Lung (tissue), 12 donors: Measurements from ENCODE around the gene NEDD9. TPM values are rescaled to one million over a fixed set of nuclear protein-coding genes. Genes with fewer than 3 reads are reported as not detected.

Experiments
- ATAC-seq: fragments of 200-7000 bp; cut with Tn5 transposase; one replicate; pipeline ENCODE4 v1.9.1; 2020; ENCODE audit warnings: moderate number of reproducible peaks; ENCODE audit not compliant: insufficient read depth, low FRiP score
- DNase-seq, 3 donors: peaks; one replicate each; pipeline ENCODE4 v3.0.0-alpha.2; 2013 to 2017
- H3K27ac ChIP-seq, 2 donors: one replicate each; pipeline ENCODE4 v1.5.1; 2013; ENCODE audit warnings: mild to moderate bottlenecking in 2 of 2, moderate library complexity in 2 of 2, control low read depth in 1 of 2, inconsistent platforms in 1 of 2, low read depth in 1 of 2, low read length in 1 of 2
- H3K27me3 ChIP-seq, 3 donors: one replicate each; pipeline ENCODE4 v1.5.1; 2013; ENCODE audit warnings: low read length in 2 of 3; ENCODE audit not compliant: control insufficient read depth in 3 of 3, insufficient read depth in 3 of 3
- H3K36me3 ChIP-seq, 4 donors: one replicate each; pipeline ENCODE4 v1.5.1; 2013; ENCODE audit warnings: low read length in 4 of 4, mild to moderate bottlenecking in 1 of 4, moderate library complexity in 1 of 4; ENCODE audit not compliant: control insufficient read depth in 4 of 4, insufficient read depth in 4 of 4
- H3K4me1 ChIP-seq, 5 donors: one replicate each; pipeline ENCODE4 v1.5.1; 2013; ENCODE audit warnings: low read length in 5 of 5, mild to moderate bottlenecking in 2 of 5, moderate library complexity in 1 of 5; ENCODE audit not compliant: control insufficient read depth in 5 of 5, insufficient read depth in 5 of 5
- H3K4me3 ChIP-seq: one replicate; pipeline ENCODE4 v1.5.1; 2013; ENCODE audit warnings: mild to moderate bottlenecking, control low read depth, moderate library complexity
- H3K9ac ChIP-seq, 2 donors: one replicate each; pipeline ENCODE4 v1.5.1; 2013; ENCODE audit warnings: low read length in 2 of 2, control low read depth in 1 of 2; ENCODE audit not compliant: insufficient read depth in 1 of 2
- H3K9me3 ChIP-seq, 4 donors: one replicate each; pipeline ENCODE4 v1.5.1; 2013; ENCODE audit warnings: low read length in 3 of 4, mild to moderate bottlenecking in 1 of 4, moderate library complexity in 1 of 4; ENCODE audit not compliant: control insufficient read depth in 4 of 4, insufficient read depth in 3 of 4
- CTCF ChIP-seq: IDR thresholded peaks from 2 replicates; pipeline ENCODE4 v1.5.1; 2012; ENCODE audit warnings: mild to moderate bottlenecking; ENCODE audit errors: control extremely low read depth, extremely low read depth
- WGBS, 2 donors: extraction: QIAGEN DNeasy Blood & Tissue Kit; methylation state at CpG; one replicate each; pipeline ENCODE4 v1.1.7; 2013; 5-methylcytosine and 5-hydroxymethylcytosine counted together
- polyA plus RNA-seq, 2 donors: library from polyadenylated mRNA; stranded (reverse); fragments of 200-250 nt; gene quantifications; one replicate each; pipeline ENCODE4 v1.2.1, GENCODE V29; 2013
- total RNA-seq, 2 donors: library from RNA; depleted of rRNA in 1 of 2; stranded (reverse); fragments of >200 nt in 1 of 2; gene quantifications; one replicate each; pipeline ENCODE4 v1.2.1, GENCODE V29; 2014 to 2021
- donor health status: control.
- donor health status: control.
- donor health status: Bipolar disorder and iron deficiency.
- donor health status: healthy.
- donor health status: DM: yes; HTN: yes; CAD: no.

Gene NEDD9
- total and polyA plus RNA-seq, 4 donors: 28.2 to 158 (median 125) TPM

DNA sequence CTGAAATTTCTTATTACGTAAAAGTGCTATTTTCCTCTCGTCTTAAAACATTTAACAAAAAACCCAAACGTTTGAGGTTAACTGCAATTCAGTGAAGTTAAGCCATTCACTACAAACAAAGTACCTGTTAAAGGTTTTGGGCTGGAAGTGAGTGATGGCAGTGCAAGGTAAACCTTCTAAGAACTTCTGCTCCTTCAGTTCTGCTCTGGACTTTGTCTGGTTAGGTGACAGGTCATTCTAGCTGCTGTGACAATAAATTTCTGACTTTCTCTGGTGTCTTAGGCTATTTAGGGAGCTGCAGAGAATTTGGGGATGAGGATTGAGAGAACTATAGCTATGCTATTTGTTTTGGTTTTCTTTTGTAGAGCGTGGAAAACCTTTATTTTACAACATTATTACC, 36.5 kb upstream of the NEDD9 start:
- H3K27me3 ChIP-seq: no peaks in the 10 kb centered on the region
- no peak for TF ChIP-seq CTCF
- H3K4me3 ChIP-seq: no peak overlapping the region
- H3K36me3 ChIP-seq: no peaks in the 10 kb centered on the region
- 79 to 85% methylated on average over 4 of the region's 4 CpGs for WGBS, 2 donors
- DNase-seq: no peak
- H3K27ac ChIP-seq: no peak overlapping the region
- ATAC-seq: no peak
- H3K9ac ChIP-seq: no peak overlapping the region
- H3K9me3 ChIP-seq: no peaks in the 10 kb centered on the region
- peaks cover 9 to 24% (median 17%) of the 10 kb centered on the region in 5 donors for H3K4me1 ChIP-seq

DNA sequence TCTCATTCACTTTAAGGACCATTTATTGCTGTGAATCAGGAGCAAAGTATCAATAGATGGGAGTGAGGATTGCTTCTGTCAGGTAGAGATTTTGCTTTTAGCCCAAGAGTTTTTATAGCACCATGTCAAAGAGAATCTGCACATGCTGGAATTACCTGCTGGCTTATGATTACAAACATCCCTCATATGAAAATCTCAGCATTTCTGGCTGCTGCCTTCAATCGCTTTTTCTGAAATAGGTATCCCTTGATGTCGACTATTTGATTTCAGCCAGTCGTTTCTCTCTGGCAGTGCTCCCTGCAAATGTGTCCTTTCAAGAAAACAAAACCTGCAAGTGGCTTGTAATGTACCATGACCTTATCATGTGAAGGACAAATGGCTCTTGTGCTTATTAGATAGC, 34.5 kb upstream of the NEDD9 start:
- Histone ChIP-seq H3K4me3 (no peak overlapping the region), H3K9ac (no peak overlapping the region), H3K27me3 (no peaks in the 10 kb centered on the region), H3K9me3 (no peaks in the 10 kb centered on the region), H3K36me3 (no peaks in the 10 kb centered on the region), H3K27ac (no peak overlapping the region), H3K4me1 (peaks cover 10 to 22% (median 20%) of the 10 kb centered on the region in 5 donors)
- 82 to 85% methylated on average over 3 of the region's 3 CpGs for WGBS, 2 donors
- ATAC-seq: no peak
- no peak for DNase-seq
- no peak for TF ChIP-seq CTCF

DNA sequence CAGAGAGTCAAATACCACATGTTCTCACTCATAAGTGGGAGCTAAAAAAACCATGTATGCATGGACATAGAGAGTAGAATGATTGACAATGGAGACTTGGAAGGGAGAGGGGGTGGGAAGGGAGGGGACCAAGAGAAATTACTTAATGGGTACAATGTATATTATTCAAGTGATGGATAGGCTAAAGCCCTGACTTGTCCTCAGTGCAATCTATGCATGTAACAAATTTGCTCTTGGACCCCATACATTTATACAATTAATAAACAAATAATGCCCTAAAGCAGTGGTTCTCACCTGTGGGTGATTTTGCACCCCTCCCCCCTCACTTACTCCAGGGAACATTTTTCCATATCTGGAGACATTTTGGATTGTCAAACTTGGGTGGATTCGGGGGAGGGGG, 33.5 kb upstream of the NEDD9 start:
- H3K27me3 ChIP-seq: no peaks in the 10 kb centered on the region
- no peaks in the 10 kb centered on the region for H3K36me3 ChIP-seq
- WGBS, 2 donors: 95% methylated on average over 1 of the region's 1 CpG
- H3K27ac ChIP-seq: no peak overlapping the region
- no peak overlapping the region for H3K9ac ChIP-seq
- no peak overlapping the region for H3K4me3 ChIP-seq
- no peaks in the 10 kb centered on the region for H3K9me3 ChIP-seq
- ATAC-seq (no peak), DNase-seq (no peak)
- TF ChIP-seq CTCF: no peak
- peaks cover 6 to 21% (median 15%) of the 10 kb centered on the region in 5 donors for H3K4me1 ChIP-seq

GRCh38 chr6:11264100-11264499, 31.6 kb upstream of the NEDD9 start:
- Histone ChIP-seq H3K9ac (no peak overlapping the region), H3K36me3 (no peaks in the 10 kb centered on the region), H3K4me1 (peaks cover 2 to 13% (median 7%) of the 10 kb centered on the region in 5 donors), H3K27me3 (no peaks in the 10 kb centered on the region), H3K4me3 (no peak overlapping the region), H3K9me3 (no peaks in the 10 kb centered on the region), H3K27ac (peak overlapping the region in 1 of 2 donors; percentile 83)
- DNase-seq (no peak), ATAC-seq (no peak)
- TF ChIP-seq CTCF: no peak
- WGBS, 2 donors: 93 to 95% methylated on average over 6 of the region's 6 CpGs
